Thoracic aorta (tissue), 2 donors: Measurements from ENCODE around the gene ARFIP1. TPM values are rescaled to one million over a fixed set of nuclear protein-coding genes. Genes with fewer than 3 reads are reported as not detected.

Experiments
- ATAC-seq: fragments of 150-250 bp; one replicate; pipeline ENCODE4 v1.8.0; 2017; ENCODE audit warnings: low read depth; ENCODE audit not compliant: insufficient number of reproducible peaks, low FRiP score
- DNase-seq: peaks from one replicate; pipeline ENCODE4 v3.0.0-alpha.2; 2020; ENCODE audit warnings: low spot score
- H3K27ac ChIP-seq, 2 donors: fragments of 200-600 bp; sonication (generic); 1 replicate in 1 of 2; 2 replicates in 1 of 2; pipeline ENCODE4 v1.5.1; 2016; ENCODE audit warnings: mild to moderate bottlenecking in 2 of 2, moderate library complexity in 2 of 2
- H3K27me3 ChIP-seq: fragments of 200-600 bp; sonication (generic); replicated peaks from 2 replicates; pipeline ENCODE4 v1.6.0; 2016; ENCODE audit warnings: mild to moderate bottlenecking; ENCODE audit not compliant: insufficient read depth
- H3K36me3 ChIP-seq: fragments of 200-600 bp; sonication (generic); one replicate; pipeline ENCODE4 v1.5.1; 2016
- H3K4me1 ChIP-seq, 2 donors: fragments of 200-600 bp; sonication (generic); 1 replicate in 1 of 2; 2 replicates in 1 of 2; pipeline versions ENCODE4 v1.5.1 to v1.6.0; 2016; ENCODE audit warnings: low read depth in 2 of 2, mild to moderate bottlenecking in 1 of 2; ENCODE audit not compliant: control insufficient read depth in 1 of 2
- H3K4me3 ChIP-seq: fragments of 200-600 bp; sonication (generic); 2 replicates; pipeline ENCODE4 v1.5.1; 2016; ENCODE audit warnings: mild to moderate bottlenecking
- H3K9me3 ChIP-seq: fragments of 200-600 bp; sonication (generic); 2 replicates; pipeline ENCODE4 v1.5.1; 2016
- total RNA-seq, 2 donors: library from RNA; depleted of rRNA; stranded (reverse); fragments of >200 nt; gene quantifications; one replicate each; pipeline versions ENCODE4 v1.1.0 to v1.2.3, GENCODE V29; 2016
- TF ChIP-seq, protein P1 (sequence below): fragments of 200-600 bp; sonication (generic); IDR thresholded peaks from one replicate; pipeline ENCODE4 v1.5.1; 2019; ENCODE audit warnings: antibody characterized with exemption

Gene ARFIP1
- total RNA-seq, 2 donors from 2014 or later: 24.0 to 39.0 TPM

DNA sequence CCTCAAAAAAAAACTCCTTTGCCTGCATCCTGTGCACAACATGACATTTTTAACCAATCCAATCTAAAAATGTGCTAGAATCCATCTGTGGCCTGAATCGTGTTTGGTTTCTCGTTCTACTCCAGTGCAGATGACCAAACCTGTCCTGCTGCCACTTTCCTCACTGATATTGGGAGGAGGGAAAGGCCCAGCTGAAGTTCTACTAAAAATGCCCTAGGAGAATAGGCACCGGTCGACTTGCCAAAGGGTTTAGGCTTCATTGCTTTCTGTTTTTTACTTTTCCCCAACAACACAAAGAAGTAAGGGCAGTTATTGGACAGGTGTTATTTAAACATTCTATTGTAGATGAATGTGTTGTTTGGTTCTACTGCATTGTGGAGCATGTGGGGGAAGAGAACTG lies 148.5 kb downstream of the ARFIP1 start:
- no peak for DNase-seq
- H3K27me3 ChIP-seq: no peaks in the 10 kb centered on the region
- ATAC-seq: no peak
- no peaks in the 10 kb centered on the region for H3K9me3 ChIP-seq
- H3K27ac ChIP-seq: no peak overlapping the region
- no peaks in the 10 kb centered on the region for H3K36me3 ChIP-seq
- TF ChIP-seq, protein P1, sequence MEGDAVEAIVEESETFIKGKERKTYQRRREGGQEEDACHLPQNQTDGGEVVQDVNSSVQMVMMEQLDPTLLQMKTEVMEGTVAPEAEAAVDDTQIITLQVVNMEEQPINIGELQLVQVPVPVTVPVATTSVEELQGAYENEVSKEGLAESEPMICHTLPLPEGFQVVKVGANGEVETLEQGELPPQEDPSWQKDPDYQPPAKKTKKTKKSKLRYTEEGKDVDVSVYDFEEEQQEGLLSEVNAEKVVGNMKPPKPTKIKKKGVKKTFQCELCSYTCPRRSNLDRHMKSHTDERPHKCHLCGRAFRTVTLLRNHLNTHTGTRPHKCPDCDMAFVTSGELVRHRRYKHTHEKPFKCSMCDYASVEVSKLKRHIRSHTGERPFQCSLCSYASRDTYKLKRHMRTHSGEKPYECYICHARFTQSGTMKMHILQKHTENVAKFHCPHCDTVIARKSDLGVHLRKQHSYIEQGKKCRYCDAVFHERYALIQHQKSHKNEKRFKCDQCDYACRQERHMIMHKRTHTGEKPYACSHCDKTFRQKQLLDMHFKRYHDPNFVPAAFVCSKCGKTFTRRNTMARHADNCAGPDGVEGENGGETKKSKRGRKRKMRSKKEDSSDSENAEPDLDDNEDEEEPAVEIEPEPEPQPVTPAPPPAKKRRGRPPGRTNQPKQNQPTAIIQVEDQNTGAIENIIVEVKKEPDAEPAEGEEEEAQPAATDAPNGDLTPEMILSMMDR: no peak
- H3K4me3 ChIP-seq: no peak overlapping the region
- H3K4me1 ChIP-seq: no peaks in the 10 kb centered on the region

DNA sequence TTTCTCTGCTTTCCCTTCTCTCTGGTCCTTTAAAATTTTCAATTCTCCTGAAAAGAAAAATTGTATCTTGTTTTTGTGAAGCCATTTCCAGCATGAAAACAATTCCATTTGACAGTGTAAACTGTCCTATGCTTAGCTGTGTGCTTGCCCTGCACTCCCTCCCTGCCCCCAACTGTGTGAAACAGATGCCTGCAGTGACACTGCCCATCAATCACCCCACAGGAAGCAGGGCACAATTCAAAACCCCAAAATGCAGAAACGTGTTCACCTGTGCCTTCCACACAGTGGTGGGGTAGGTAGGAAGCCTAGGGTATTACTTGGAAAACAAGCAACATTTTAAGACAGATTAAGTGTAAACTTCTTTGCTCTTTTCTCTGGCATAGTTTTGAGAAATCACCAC lies 150.1 kb downstream of the ARFIP1 start:
- Histone ChIP-seq H3K36me3 (no peaks in the 10 kb centered on the region), H3K27me3 (no peaks in the 10 kb centered on the region), H3K9me3 (no peaks in the 10 kb centered on the region), H3K4me1 (no peaks in the 10 kb centered on the region), H3K27ac (no peak overlapping the region), H3K4me3 (no peak overlapping the region)
- DNase-seq (no peak), ATAC-seq (no peak)
- TF ChIP-seq, protein P1: no peak

DNA sequence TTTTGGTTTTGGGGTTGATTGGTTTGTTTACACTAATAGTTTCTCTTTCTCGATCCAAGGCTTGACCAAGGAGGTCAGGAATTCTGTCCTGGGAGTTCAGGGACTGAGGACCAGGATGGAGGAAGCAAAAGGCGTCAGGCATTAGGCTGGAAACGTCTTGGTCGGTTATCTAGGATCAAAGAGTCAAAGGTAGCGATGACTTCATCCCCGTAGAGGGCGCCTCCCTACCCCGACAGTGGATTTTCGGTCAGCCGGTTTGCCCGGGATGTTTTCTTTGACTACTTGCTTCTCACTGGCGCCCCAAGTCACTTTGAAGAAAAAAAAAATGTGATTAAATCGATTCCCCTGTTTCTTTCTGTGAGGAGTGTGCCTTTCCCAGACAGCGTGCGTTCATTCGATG lies 155.4 kb downstream of the ARFIP1 start:
- no peak for DNase-seq
- H3K9me3 ChIP-seq: no peaks in the 10 kb centered on the region
- no peaks in the 10 kb centered on the region for H3K27me3 ChIP-seq
- ATAC-seq: no peak
- H3K36me3 ChIP-seq: no peaks in the 10 kb centered on the region
- H3K4me1 ChIP-seq: peaks cover 6 to 23% of the 10 kb centered on the region in 2 donors
- H3K4me3 ChIP-seq: no peak overlapping the region
- TF ChIP-seq, protein P1: no peak
- H3K27ac ChIP-seq: no peak overlapping the region

DNA sequence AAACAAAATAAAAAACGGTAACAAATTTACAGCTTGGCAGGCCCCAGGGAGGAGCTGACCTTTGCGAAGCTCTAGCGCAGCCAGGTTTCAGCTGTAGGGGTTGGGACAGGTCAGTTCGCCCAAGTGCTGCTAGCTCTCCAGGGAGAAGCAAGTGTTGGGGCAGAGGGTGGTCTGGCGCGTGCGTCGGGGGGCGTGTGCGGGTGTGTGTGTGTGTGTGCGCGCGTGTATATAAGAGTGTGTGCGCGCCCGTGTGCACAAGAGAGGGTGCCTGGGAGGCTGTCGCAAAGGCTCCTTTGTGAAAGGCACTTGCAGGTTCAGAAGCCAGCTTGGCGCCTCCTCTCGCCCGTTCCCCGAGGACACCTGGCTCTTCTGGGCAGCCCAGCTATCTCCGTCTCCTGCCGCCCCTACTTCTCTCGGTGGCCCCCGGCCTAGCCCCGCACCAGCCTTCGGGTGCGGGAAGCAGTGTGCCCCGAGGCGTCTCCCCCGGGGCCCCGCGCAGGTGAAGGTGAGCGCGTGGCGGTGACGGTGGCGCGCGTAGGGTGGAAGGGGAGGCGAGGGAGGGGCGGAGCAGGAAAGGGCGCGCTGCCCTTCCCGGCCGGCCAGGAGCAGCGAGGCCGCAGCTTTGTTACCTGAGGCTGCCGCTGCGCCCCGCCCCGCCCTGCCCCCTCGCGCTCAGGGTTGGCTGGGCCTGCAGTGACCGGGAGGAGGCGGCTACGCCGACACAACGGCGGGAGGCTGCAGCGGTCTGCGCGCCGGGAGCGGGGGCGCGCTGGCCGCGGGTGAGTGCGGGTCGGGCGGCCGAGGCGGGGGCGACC lies 156.1 kb downstream of the ARFIP1 start, which contains the start of gene FHDC1:
FHDC1 (plus strand) TSS at position 693 of the 815 bp plus-strand sequence. CDS start 6,735 bp downstream, outside the sequence.
- no peak within 1 kb of the TSS for H3K27ac ChIP-seq
- no peaks in the 10 kb centered on the region for H3K36me3 ChIP-seq
- H3K9me3 ChIP-seq: no peaks in the 10 kb centered on the region
- H3K4me3 ChIP-seq: peak within 1 kb of the TSS; percentile 80
- H3K27me3 ChIP-seq: no peaks in the 10 kb centered on the region
- H3K4me1 ChIP-seq: peaks cover 6 to 23% of the 10 kb centered on the region in 2 donors
- TF ChIP-seq, protein P1: no peak
- DNase-seq (no peak), ATAC-seq (no peak)

DNA sequence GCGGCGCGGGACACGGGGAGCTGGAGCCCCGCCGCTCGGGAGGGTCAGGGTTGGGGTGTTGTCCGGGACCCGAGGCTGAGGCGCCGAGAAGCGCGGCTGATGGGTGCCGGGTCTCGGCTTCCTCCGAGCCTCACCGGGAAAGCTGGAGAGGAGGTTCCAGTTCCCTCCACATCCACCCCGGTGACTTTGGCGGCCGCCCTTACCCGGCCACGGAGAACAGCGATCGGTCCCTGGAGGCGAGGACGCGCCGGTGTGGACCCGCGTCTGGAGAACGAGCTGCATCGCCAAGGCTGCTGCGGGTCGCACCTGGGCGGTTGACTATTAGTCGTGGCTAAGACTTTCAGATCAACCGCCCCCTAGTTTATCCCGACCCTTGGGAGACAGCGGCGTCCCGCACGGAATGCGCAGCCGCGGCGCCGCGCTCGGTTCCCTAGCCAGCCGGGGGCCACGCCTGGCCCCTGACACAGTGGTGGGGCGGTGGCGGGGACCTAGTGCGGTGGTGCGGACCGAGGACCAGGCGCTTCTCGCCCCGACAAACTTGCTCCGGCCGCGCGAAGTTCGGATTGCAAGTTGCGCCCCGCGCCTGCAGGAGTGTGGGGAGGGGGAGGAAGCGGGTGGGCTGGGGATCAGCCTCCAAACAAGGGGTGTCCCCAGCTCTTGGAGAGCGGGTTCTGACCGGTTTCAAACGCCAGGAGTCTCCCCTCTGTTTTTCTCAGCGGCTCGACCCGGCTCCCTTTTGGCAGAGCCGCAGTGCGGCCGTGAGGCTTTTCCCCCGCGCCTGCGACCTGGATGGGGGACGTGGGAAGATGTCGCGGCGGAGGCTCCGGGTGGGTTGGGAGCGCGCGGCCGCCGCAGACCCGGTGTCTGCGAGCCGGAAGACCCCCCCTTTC lies 156.9 kb downstream of the ARFIP1 start:
- no peak for DNase-seq
- TF ChIP-seq, protein P1: no peak
- H3K9me3 ChIP-seq: no peaks in the 10 kb centered on the region
- H3K4me3 ChIP-seq: peak overlapping the region; percentile 80
- H3K4me1 ChIP-seq: peaks cover 6 to 23% of the 10 kb centered on the region in 2 donors
- H3K27me3 ChIP-seq: no peaks in the 10 kb centered on the region
- no peak overlapping the region for H3K27ac ChIP-seq
- ATAC-seq: no peak
- H3K36me3 ChIP-seq: no peaks in the 10 kb centered on the region
